IMR-90 (cell line): ENCODE measurements around the gene C10orf71. TPM values are rescaled to one million over a fixed set of nuclear protein-coding genes. Genes with fewer than 3 reads are reported as not detected.

Source experiments
- ATAC-seq: fragments of 200-7000 bp; cut with Tn5 transposase; 2 replicates; pipeline ENCODE4 v1.9.1; 2020; ENCODE audit warnings: low read depth, mild to moderate bottlenecking, moderate library complexity
- BruUV-seq: library from RNA; stranded (reverse); fragments of 400-500 nt; replicated peaks from 2 replicates; lab custom pipeline; 2021; lab: Mats Ljungman, UMichigan
- CTCF ChIA-PET: fragments of 300-600 bp; formaldehyde crosslinking; extraction: SDS; loops from one replicate; lab custom pipeline; 2021; ENCODE audit warnings: antibody characterized with exemption; lab: Yijun Ruan, JAX
- POLR2A ChIA-PET: fragments of 300-600 bp; sonication (Branson Sonifier 250); formaldehyde crosslinking; loops from one replicate; lab custom pipeline; 2022; ENCODE audit warnings: antibody characterized with exemption; ENCODE audit not compliant: unreplicated experiment; lab: Charles Lee
- DNase-seq: peaks from one replicate; pipeline ENCODE4 v3.0.0; 2013
- H2AFZ ChIP-seq: replicated peaks from 2 replicates; pipeline ENCODE3; 2013; ENCODE audit warnings: low read length, mild to moderate bottlenecking; ENCODE audit not compliant: poor library complexity
- H2AK5ac ChIP-seq: 2 replicates; pipeline ENCODE4 v1.6.1; 2013; ENCODE audit warnings: low read depth, low read length, inconsistent platforms
- H2AK9ac ChIP-seq: replicated peaks from 2 replicates; pipeline ENCODE3; 2013; ENCODE audit warnings: mild to moderate bottlenecking, low read depth, low read length, moderate library complexity; ENCODE audit not compliant: poor library complexity
- H2BK120ac ChIP-seq: 2 replicates; pipeline ENCODE4 v1.6.1; 2013; ENCODE audit warnings: low read depth, low read length, inconsistent platforms
- H2BK15ac ChIP-seq: 3 replicates; pipeline ENCODE4 v1.6.1; 2013; ENCODE audit warnings: low read depth, low read length, inconsistent platforms
- H2BK20ac ChIP-seq: 2 replicates; pipeline ENCODE4 v1.6.1; 2013; ENCODE audit warnings: low read depth, mild to moderate bottlenecking, inconsistent platforms, low read length, moderate library complexity
- H2BK5ac ChIP-seq: 2 replicates; pipeline ENCODE4 v1.6.1; 2013; ENCODE audit warnings: mild to moderate bottlenecking, low read depth, low read length, inconsistent platforms; ENCODE audit not compliant: poor library complexity, severe bottlenecking
- H3K14ac ChIP-seq: replicated peaks from 2 replicates; pipeline ENCODE4 v1.6.1; 2013; ENCODE audit warnings: low read depth, low read length, inconsistent platforms
- H3K18ac ChIP-seq: 2 replicates; pipeline ENCODE4 v1.6.1; 2013; ENCODE audit warnings: low read depth, low read length, control low read depth
- H3K23ac ChIP-seq: 2 replicates; pipeline ENCODE4 v1.6.1; 2013; ENCODE audit warnings: low read depth, low read length, inconsistent platforms
- H3K27ac ChIP-seq: 2 replicates; pipeline ENCODE4 v1.5.1; 2013; ENCODE audit warnings: mild to moderate bottlenecking, control low read depth, low read length; ENCODE audit not compliant: insufficient read depth
- H3K27me3 ChIP-seq: 2 replicates; pipeline ENCODE4 v1.6.1; 2013; ENCODE audit warnings: low read length; ENCODE audit not compliant: control insufficient read depth, insufficient read depth
- H3K36me3 ChIP-seq: 2 replicates; pipeline ENCODE4 v1.6.1; 2013; ENCODE audit warnings: low read length, mixed read lengths; ENCODE audit not compliant: control insufficient read depth, insufficient read depth
- H3K4ac ChIP-seq: 2 replicates; pipeline ENCODE4 v1.6.1; 2013; ENCODE audit warnings: low read depth, low read length, inconsistent platforms
- H3K4me1 ChIP-seq: 2 replicates; pipeline ENCODE4 v1.6.1; 2013; ENCODE audit warnings: low read length, mixed read lengths; ENCODE audit not compliant: control insufficient read depth, insufficient read depth
- H3K4me2 ChIP-seq: 2 replicates; pipeline ENCODE4 v1.6.1; 2013; ENCODE audit warnings: low read depth, mild to moderate bottlenecking, control low read depth, low read length, moderate library complexity
- H3K4me3 ChIP-seq: 2 replicates; pipeline ENCODE4 v1.5.1; 2013; ENCODE audit warnings: low read depth, mild to moderate bottlenecking, control low read depth, low read length, moderate library complexity; ENCODE audit not compliant: insufficient read depth
- H3K56ac ChIP-seq: 2 replicates; pipeline ENCODE4 v1.6.1; 2013; ENCODE audit warnings: low read length, inconsistent platforms; ENCODE audit not compliant: insufficient read depth; ENCODE audit errors: extremely low read depth
- H3K79me1 ChIP-seq, 2 experiments: 2 replicates each; pipeline ENCODE4 v1.6.1; 2013; ENCODE audit warnings: low read length in 2 of 2, inconsistent platforms in 1 of 2, low read depth in 1 of 2
- H3K9ac ChIP-seq: 2 replicates; pipeline ENCODE4 v1.6.1; 2013; ENCODE audit warnings: low read depth, low read length, control low read depth
- H3K9me1 ChIP-seq: 2 replicates; pipeline ENCODE4 v1.6.1; 2013; ENCODE audit warnings: low read length, inconsistent platforms; ENCODE audit not compliant: insufficient read depth
- H3K9me3 ChIP-seq: 2 replicates; pipeline ENCODE4 v1.6.1; 2013; ENCODE audit warnings: low read length; ENCODE audit not compliant: control insufficient read depth, insufficient read depth
- H4K20me1 ChIP-seq: 2 replicates; pipeline ENCODE4 v1.6.1; 2013; ENCODE audit warnings: low read length, inconsistent platforms; ENCODE audit not compliant: insufficient read depth
- H4K5ac ChIP-seq: 2 replicates; pipeline ENCODE4 v1.6.1; 2013; ENCODE audit warnings: mild to moderate bottlenecking, low read depth, low read length, control low read depth
- H4K8ac ChIP-seq, 2 experiments: 2 replicates each; pipeline ENCODE4 v1.6.1; 2013; ENCODE audit warnings: low read depth in 2 of 2, low read length in 2 of 2, control low read depth in 1 of 2, inconsistent platforms in 1 of 2
- H4K91ac ChIP-seq: 2 replicates; pipeline ENCODE4 v1.6.1; 2013; ENCODE audit warnings: low read depth, low read length, inconsistent platforms; ENCODE audit not compliant: insufficient read depth
- MAFK ChIP-seq: IDR thresholded peaks from 2 replicates; pipeline ENCODE4 v1.6.1; 2012; ENCODE audit warnings: low read depth, low read length, improper control_type of control experiment
- RAD21 ChIP-seq: IDR thresholded peaks from 2 replicates; pipeline ENCODE4 v1.6.1; 2012; ENCODE audit warnings: low read length, improper control_type of control experiment
- RCOR1 ChIP-seq: IDR thresholded peaks from 2 replicates; pipeline ENCODE4 v1.6.1; 2012; ENCODE audit warnings: mild to moderate bottlenecking, low read length, improper control_type of control experiment; ENCODE audit not compliant: insufficient replicate concordance
- SMC3 ChIP-seq: fragments of 150-350 bp; IDR thresholded peaks from 2 replicates; pipeline ENCODE4 v1.6.1; 2016; ENCODE audit warnings: low read depth, mild to moderate bottlenecking, antibody characterized with exemption, low read length, moderate library complexity
- WGBS, 2 experiments: methylation state at CpG; one replicate each; pipeline versions ENCODE4 v1.1.5 to v1.1.7; 2013; ENCODE audit warnings: missing lambda C conversion rate in 2 of 2; ENCODE audit not compliant: insufficient read length in 1 of 2; ENCODE audit errors: extremely low coverage in 2 of 2; 5-methylcytosine and 5-hydroxymethylcytosine counted together
- dilution Hi-C: fragments of 300-500 bp; cut with HindIII; formaldehyde crosslinking; loops from one replicate; pipeline ENCODE4 v1.14.3; 2018; ENCODE audit warnings: low sequenced_read_pairs; ENCODE audit not compliant: unreplicated experiment
- in situ Hi-C: fragments of 300-500 bp; cut with MboI; formaldehyde crosslinking; loops from 3 replicates; pipeline ENCODE4 v1.14.3; 2019; ENCODE audit warnings: low sequenced_read_pairs, inconsistent platforms, mixed read lengths
- intact Hi-C: fragments of 100-400 bp; cut with micrococcal nuclease; formaldehyde crosslinking; loops from 2 replicates; pipeline ENCODE4 v1.10.0; 2022
- polyA plus RNA-seq, 3 experiments: library from polyadenylated mRNA; depleted of rRNA; stranded (reverse); fragments of >200 nt; gene quantifications; 2 replicates each; pipeline ENCODE4 v1.2.3, GENCODE V29; 2012; ENCODE audit warnings: low replicate concordance in 1 of 3
- total RNA-seq: library from RNA; depleted of rRNA; stranded (reverse); fragments of >200 nt; gene quantifications from 2 replicates; pipeline ENCODE4 v1.2.3, GENCODE V29; 2012
- TF ChIP-seq, protein P1 (sequence below): fragments of 150-350 bp; IDR thresholded peaks from 2 replicates; pipeline ENCODE4 v1.6.1; 2016; ENCODE audit warnings: low read depth, mild to moderate bottlenecking, low read length, moderate library complexity, borderline replicate concordance
- TF ChIP-seq, protein P2 (sequence below): fragments of 150-350 bp; IDR thresholded peaks from 2 replicates; pipeline ENCODE4 v1.6.1; 2017; ENCODE audit warnings: mild to moderate bottlenecking, antibody characterized with exemption, low read length, low read depth
- TF ChIP-seq, protein P3 (sequence below): conservative IDR thresholded peaks from 2 replicates; pipeline ENCODE4 v1.5.1; 2012; ENCODE audit warnings: mild to moderate bottlenecking, low read depth, low read length, improper control_type of control experiment

The C10orf71 gene
- total and polyA plus RNA-seq, 2 of the 4 experiments (the other 2 are of a cell fraction), result not detected

- H2BK120ac ChIP-seq, result no peak overlapping the region
- no peak overlapping the region for H4K91ac ChIP-seq
- no peak overlapping the region for H4K5ac ChIP-seq
- ChIA-PET CTCF (no interaction called here), POLR2A (no interaction called here)
- WGBS, 2 experiments, result no CpG with 5 or more reads among the region's 3 CpGs
- H3K9ac ChIP-seq, result no peak overlapping the region
- peaks cover 9% of the 10 kb centered on the region for H3K27me3 ChIP-seq
- ATAC-seq (no peak), DNase-seq (no peak)
- no peak overlapping the region for H3K14ac ChIP-seq
- no peaks in the 10 kb centered on the region for H3K9me3 ChIP-seq
- no peak overlapping the region for H3K27ac ChIP-seq
- in situ Hi-C loops, result no loop called here
- H3K23ac ChIP-seq, result no peak overlapping the region
- TF ChIP-seq, protein P1, sequence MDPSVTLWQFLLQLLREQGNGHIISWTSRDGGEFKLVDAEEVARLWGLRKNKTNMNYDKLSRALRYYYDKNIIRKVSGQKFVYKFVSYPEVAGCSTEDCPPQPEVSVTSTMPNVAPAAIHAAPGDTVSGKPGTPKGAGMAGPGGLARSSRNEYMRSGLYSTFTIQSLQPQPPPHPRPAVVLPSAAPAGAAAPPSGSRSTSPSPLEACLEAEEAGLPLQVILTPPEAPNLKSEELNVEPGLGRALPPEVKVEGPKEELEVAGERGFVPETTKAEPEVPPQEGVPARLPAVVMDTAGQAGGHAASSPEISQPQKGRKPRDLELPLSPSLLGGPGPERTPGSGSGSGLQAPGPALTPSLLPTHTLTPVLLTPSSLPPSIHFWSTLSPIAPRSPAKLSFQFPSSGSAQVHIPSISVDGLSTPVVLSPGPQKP, result no peak
- TF ChIP-seq, protein P2, sequence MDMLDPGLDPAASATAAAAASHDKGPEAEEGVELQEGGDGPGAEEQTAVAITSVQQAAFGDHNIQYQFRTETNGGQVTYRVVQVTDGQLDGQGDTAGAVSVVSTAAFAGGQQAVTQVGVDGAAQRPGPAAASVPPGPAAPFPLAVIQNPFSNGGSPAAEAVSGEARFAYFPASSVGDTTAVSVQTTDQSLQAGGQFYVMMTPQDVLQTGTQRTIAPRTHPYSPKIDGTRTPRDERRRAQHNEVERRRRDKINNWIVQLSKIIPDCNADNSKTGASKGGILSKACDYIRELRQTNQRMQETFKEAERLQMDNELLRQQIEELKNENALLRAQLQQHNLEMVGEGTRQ, result no peak
- TF ChIP-seq RCOR1, result no peak
- TF ChIP-seq, protein P3, sequence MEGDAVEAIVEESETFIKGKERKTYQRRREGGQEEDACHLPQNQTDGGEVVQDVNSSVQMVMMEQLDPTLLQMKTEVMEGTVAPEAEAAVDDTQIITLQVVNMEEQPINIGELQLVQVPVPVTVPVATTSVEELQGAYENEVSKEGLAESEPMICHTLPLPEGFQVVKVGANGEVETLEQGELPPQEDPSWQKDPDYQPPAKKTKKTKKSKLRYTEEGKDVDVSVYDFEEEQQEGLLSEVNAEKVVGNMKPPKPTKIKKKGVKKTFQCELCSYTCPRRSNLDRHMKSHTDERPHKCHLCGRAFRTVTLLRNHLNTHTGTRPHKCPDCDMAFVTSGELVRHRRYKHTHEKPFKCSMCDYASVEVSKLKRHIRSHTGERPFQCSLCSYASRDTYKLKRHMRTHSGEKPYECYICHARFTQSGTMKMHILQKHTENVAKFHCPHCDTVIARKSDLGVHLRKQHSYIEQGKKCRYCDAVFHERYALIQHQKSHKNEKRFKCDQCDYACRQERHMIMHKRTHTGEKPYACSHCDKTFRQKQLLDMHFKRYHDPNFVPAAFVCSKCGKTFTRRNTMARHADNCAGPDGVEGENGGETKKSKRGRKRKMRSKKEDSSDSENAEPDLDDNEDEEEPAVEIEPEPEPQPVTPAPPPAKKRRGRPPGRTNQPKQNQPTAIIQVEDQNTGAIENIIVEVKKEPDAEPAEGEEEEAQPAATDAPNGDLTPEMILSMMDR, result no peak
- TF ChIP-seq MAFK, result no peak
- no peak for TF ChIP-seq RAD21
- no peak for TF ChIP-seq SMC3
- no peaks in the 10 kb centered on the region for H3K4me1 ChIP-seq
- H2BK5ac ChIP-seq, result no peak overlapping the region
- intact Hi-C loops, result no loop called here
- no peak overlapping the region for H3K18ac ChIP-seq
- no TSS peak for BruUV-seq
- H3K36me3 ChIP-seq, result no peaks in the 10 kb centered on the region
- H2AK5ac ChIP-seq, result no peak overlapping the region
- H2BK15ac ChIP-seq, result no peak overlapping the region
- no peak overlapping the region for H2AFZ ChIP-seq
- H4K20me1 ChIP-seq, result no peaks in the 10 kb centered on the region
- dilution Hi-C loops, result no loop called here
- H3K79me1 ChIP-seq, result no peaks in the 10 kb centered on the region
- H3K56ac ChIP-seq, result no peak overlapping the region
- no peak overlapping the region for H3K4ac ChIP-seq
- H2AK9ac ChIP-seq, result no peak overlapping the region
- no peak overlapping the region for H4K8ac ChIP-seq
- H3K4me3 ChIP-seq, result no peak overlapping the region
- no peak overlapping the region for H2BK20ac ChIP-seq
- H3K9me1 ChIP-seq, result no peaks in the 10 kb centered on the region
- no peak overlapping the region for H3K4me2 ChIP-seq
These were observed 32.5 kb downstream of the C10orf71 start for GRCh38 chr10:49331431-49331830.
